Measurements from ENCODE around the gene ZNF865. TPM values are rescaled to one million over a fixed set of nuclear protein-coding genes. Genes with fewer than 3 reads are reported as not detected.

ZNF865 gene
- total RNA-seq, 3 donors from 2014 or later (not counting 1 experiment from before 2014, with no cell fraction given) = 18.5 to 22.1 (median 20.9) TPM

- H3K4me3 ChIP-seq (ENCODE audit: low read length) = no peak overlapping the region
- Mint-ChIP-seq H3K27me3 (ENCODE audit: low read depth in 2 of 2) (no peaks in the 10 kb centered on the region), H3K27ac (peak overlapping the region; percentile 53 to 67), H3K4me1 (peaks cover 24 to 51% of the 10 kb centered on the region in 2 donors), H3K4me3 (no peak overlapping the region), H3K9me3 (no peaks in the 10 kb centered on the region), H3K36me3 (no peaks in the 10 kb centered on the region)
- H3K9me3 ChIP-seq (ENCODE audit: control insufficient read depth, insufficient read depth, low read length) = no peaks in the 10 kb centered on the region
- DNase-seq (no peak), ATAC-seq (peak in 1 of 3 donors; percentile 10)
- H3K36me3 ChIP-seq (ENCODE audit: control insufficient read depth, insufficient read depth, low read length) = peaks cover 7% of the 10 kb centered on the region
- no peak overlapping the region for H3K27ac ChIP-seq (ENCODE audit: low read length)
- TF ChIP-seq CTCF (IDR thresholded peaks at IDR 0.05) = no peak
- H3K27me3 ChIP-seq (ENCODE audit: control insufficient read depth, insufficient read depth, low read length) = no peaks in the 10 kb centered on the region
- intact Hi-C loops (cut with micrococcal nuclease) = no loop called here
- H3K4me1 ChIP-seq (ENCODE audit: control insufficient read depth, insufficient read depth, low read length) = peaks cover 8% of the 10 kb centered on the region
- WGBS (ENCODE audit: insufficient coverage) = 80% methylated on average over 3 of the region's 3 CpGs
Measured at GRCh38 chr19:55611983-55612645, 6.7 kb downstream of the ZNF865 start.

- no peak for DNase-seq
- 96% methylated on average over 27 of the region's 27 CpGs for WGBS (ENCODE audit: insufficient coverage)
- intact Hi-C loops (cut with micrococcal nuclease) = no loop called here
- ATAC-seq = no peak
- Histone ChIP-seq H3K4me3 (ENCODE audit: low read length) (no peak overlapping the region), H3K4me1 (ENCODE audit: control insufficient read depth, insufficient read depth, low read length) (peaks cover 9% of the 10 kb centered on the region), H3K9me3 (ENCODE audit: control insufficient read depth, insufficient read depth, low read length) (no peaks in the 10 kb centered on the region), H3K36me3 (ENCODE audit: control insufficient read depth, insufficient read depth, low read length) (peaks cover 13% of the 10 kb centered on the region), H3K27me3 (ENCODE audit: control insufficient read depth, insufficient read depth, low read length) (no peaks in the 10 kb centered on the region), H3K27ac (ENCODE audit: low read length) (no peak overlapping the region)
- no peaks in the 10 kb centered on the region for H3K36me3 Mint-ChIP-seq
- TF ChIP-seq CTCF (IDR thresholded peaks at IDR 0.05) = no peak
- H3K4me3 Mint-ChIP-seq = no peak overlapping the region
- peaks cover 14 to 39% of the 10 kb centered on the region in 2 donors for H3K4me1 Mint-ChIP-seq
- H3K27ac Mint-ChIP-seq = no peak overlapping the region
- no peaks in the 10 kb centered on the region for H3K27me3 Mint-ChIP-seq (ENCODE audit: low read depth in 2 of 2)
- H3K9me3 Mint-ChIP-seq = no peaks in the 10 kb centered on the region
Measured at GRCh38 chr19:55613396-55613795, 7.9 kb downstream of the ZNF865 start.

GRCh38 chr19:55613930-55614710, 8.7 kb downstream of the ZNF865 start:
- H3K9me3 ChIP-seq (ENCODE audit: control insufficient read depth, insufficient read depth, low read length) = no peaks in the 10 kb centered on the region
- no peak overlapping the region for H3K27ac Mint-ChIP-seq
- peaks cover 14 to 39% of the 10 kb centered on the region in 2 donors for H3K4me1 Mint-ChIP-seq
- TF ChIP-seq CTCF (IDR thresholded peaks at IDR 0.05) = no peak
- no peaks in the 10 kb centered on the region for H3K9me3 Mint-ChIP-seq
- no peak overlapping the region for H3K4me3 Mint-ChIP-seq
- H3K4me1 ChIP-seq (ENCODE audit: control insufficient read depth, insufficient read depth, low read length) = peaks cover 11% of the 10 kb centered on the region
- H3K27me3 Mint-ChIP-seq (ENCODE audit: low read depth in 2 of 2) = no peaks in the 10 kb centered on the region
- 96% methylated on average over 74 of the region's 75 CpGs for WGBS (ENCODE audit: insufficient coverage)
- DNase-seq (no peak), ATAC-seq (no peak)
- H3K27ac ChIP-seq (ENCODE audit: low read length) = no peak overlapping the region
- intact Hi-C loops (cut with micrococcal nuclease) = no loop called here
- H3K36me3 ChIP-seq (ENCODE audit: control insufficient read depth, insufficient read depth, low read length) = peaks cover 13% of the 10 kb centered on the region
- H3K4me3 ChIP-seq (ENCODE audit: low read length) = no peak overlapping the region
- H3K27me3 ChIP-seq (ENCODE audit: control insufficient read depth, insufficient read depth, low read length) = no peaks in the 10 kb centered on the region
- H3K36me3 Mint-ChIP-seq = no peaks in the 10 kb centered on the region

Measured in natural killer cell (primary cell).